Coronary artery (tissue), 2 donors: ENCODE data around the gene WDHD1.

Source experiments
- DNase-seq: peaks from one replicate; pipeline ENCODE4 v3.0.0-alpha.2; 2017; ENCODE audit warnings: low spot score
- H3K27ac ChIP-seq, 2 donors: fragments of 200-600 bp; sonication (generic); one replicate each; pipeline ENCODE4 v1.5.1; 2016 to 2019
- H3K4me3 ChIP-seq: fragments of 200-600 bp; sonication (generic); 2 replicates; pipeline ENCODE4 v1.5.1; 2016; ENCODE audit warnings: mild to moderate bottlenecking, moderate library complexity
- CTCF ChIP-seq: fragments of 200-600 bp; sonication (generic); IDR thresholded peaks from one replicate; pipeline ENCODE4 v1.5.1; 2019; ENCODE audit warnings: antibody characterized with exemption

WDHD1 gene

GRCh38 chr14:55026793-55027561 is at the start of gene WDHD1, which contains the start of gene SOCS4:
TSS of gene WDHD1 (minus strand) at chr14:55027099. CDS start at chr14:55026787, 312 bp downstream.
TSS of gene SOCS4 (plus strand) at chr14:55027236. CDS start at chr14:55043042, 15,806 bp downstream.
- Histone ChIP-seq H3K27ac (peak within 1 kb of the TSS; percentile 80 to 91), H3K4me3 (peak within 1 kb of the TSS; percentile 78)
- DNase-seq: peak; percentile 97
- no peak for TF ChIP-seq CTCF

DNA sequence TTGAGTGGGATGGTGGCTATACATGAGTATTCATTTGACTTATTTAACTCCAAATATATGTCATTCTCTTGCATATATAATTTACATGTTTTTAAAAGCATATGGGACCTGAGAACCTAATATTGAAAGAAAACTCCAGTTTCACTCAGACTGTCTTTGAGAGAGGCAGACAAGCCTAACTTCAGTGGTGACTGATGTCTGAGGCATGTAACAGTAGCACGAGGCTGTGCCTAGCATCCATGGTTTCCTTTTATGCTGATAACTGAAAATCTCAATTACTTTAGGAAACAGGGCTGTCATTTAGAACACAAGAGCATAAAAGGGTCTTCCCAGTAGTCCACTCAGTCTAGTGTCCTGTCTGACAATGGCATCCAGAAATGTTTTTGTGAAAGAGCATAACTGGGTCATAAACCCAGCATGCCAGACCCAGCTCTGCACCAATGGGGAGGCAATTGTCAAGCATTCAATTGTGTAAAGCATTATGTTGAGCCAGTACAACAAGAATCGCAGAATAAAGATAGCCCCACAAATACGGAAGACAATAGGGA is 48.8 kb upstream of the WDHD1 start:
- no peak overlapping the region for H3K27ac ChIP-seq
- TF ChIP-seq CTCF: no peak
- no peak overlapping the region for H3K4me3 ChIP-seq
- DNase-seq: no peak

- Histone ChIP-seq H3K4me3 (no peak overlapping the region), H3K27ac (no peak overlapping the region)
- no peak for TF ChIP-seq CTCF
- no peak for DNase-seq
These were observed 47.8 kb upstream of the WDHD1 start for GRCh38 chr14:55074662-55075061.

GRCh38 chr14:55073856-55074255 is 47.0 kb upstream of the WDHD1 start:
- H3K4me3 ChIP-seq: no peak overlapping the region
- no peak for DNase-seq
- TF ChIP-seq CTCF: no peak
- no peak overlapping the region for H3K27ac ChIP-seq

DNA sequence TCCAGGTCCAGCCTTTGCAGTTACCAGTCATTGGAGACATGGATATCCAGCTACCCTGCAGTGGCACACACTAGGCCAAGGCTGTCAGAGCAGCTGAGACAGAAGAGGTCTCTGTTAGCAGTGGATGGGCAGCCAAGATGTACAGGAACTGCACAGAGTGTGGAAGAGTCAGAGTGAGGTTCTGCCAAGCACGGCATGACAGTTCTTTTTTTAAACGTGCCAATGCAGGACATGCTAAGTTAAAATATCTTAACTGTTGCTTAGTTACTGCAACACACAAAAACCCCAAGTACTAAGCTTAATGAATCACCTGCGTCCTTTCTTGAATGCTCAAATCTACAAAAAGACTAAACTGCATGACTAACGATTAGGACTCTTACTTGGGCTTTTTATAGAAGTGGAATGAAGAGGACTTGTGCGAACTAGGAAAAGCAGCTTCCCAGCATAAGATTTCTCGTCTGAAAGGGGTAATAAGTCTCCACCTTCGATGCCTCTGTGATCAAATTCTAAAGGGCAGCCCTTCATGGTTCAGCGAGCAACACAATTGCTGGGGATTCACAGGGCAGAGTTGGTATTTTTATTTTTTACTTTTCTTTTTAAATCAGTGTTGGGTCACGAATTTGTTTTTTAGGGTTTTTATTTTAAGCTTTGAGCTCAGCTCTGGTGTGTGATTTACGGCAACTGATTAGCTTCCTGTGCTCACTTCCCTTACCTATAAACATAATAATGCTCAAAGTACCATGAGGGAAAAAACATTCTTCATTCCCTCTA is 45.2 kb upstream of the WDHD1 start:
- peak overlapping the region; percentile 38 to 72 for H3K27ac ChIP-seq
- H3K4me3 ChIP-seq: no peak overlapping the region
- no peak for TF ChIP-seq CTCF
- no peak for DNase-seq

GRCh38 chr14:55070981-55071411 is 44.1 kb upstream of the WDHD1 start:
- H3K4me3 ChIP-seq: no peak overlapping the region
- no peak for TF ChIP-seq CTCF
- H3K27ac ChIP-seq: peak overlapping the region in 1 of 2 donors; percentile 51
- DNase-seq: no peak
